DOHH2 (cell line): ENCODE measurements around the gene SLC22A15.

Experiments used
- H3F3A ChIP-seq: fragments of 200-600 bp; sonication (generic), shearing (Covaris generic); 2 replicates; pipeline ENCODE4 v1.6.0; 2016; ENCODE audit warnings: antibody characterized with exemption, mild to moderate bottlenecking; ENCODE audit not compliant: control insufficient read depth, insufficient read depth
- H3K27ac ChIP-seq: fragments of 200-600 bp; sonication (generic); 2 replicates; pipeline ENCODE4 v1.5.1; 2014; ENCODE audit warnings: low read depth, mild to moderate bottlenecking, low read length, moderate library complexity
- H3K27me3 ChIP-seq: fragments of 200-600 bp; sonication (generic); 2 replicates; pipeline ENCODE4 v1.6.1; 2014; ENCODE audit warnings: mild to moderate bottlenecking, low read length, mixed read lengths; ENCODE audit not compliant: control insufficient read depth
- H3K36me3 ChIP-seq: fragments of 200-600 bp; sonication (generic); 2 replicates; pipeline ENCODE4 v1.6.1; 2014; ENCODE audit warnings: mild to moderate bottlenecking, low read length, moderate library complexity, mixed read lengths; ENCODE audit not compliant: control insufficient read depth
- H3K4me1 ChIP-seq: fragments of 200-600 bp; sonication (generic); 2 replicates; pipeline ENCODE4 v1.6.1; 2014; ENCODE audit warnings: mild to moderate bottlenecking, low read length, mixed read lengths; ENCODE audit not compliant: control insufficient read depth
- H3K4me2 ChIP-seq: fragments of 200-600 bp; sonication (generic); 2 replicates; pipeline ENCODE4 v1.6.0; 2014; ENCODE audit warnings: mild to moderate bottlenecking, low read length, moderate library complexity
- H3K4me3 ChIP-seq: fragments of 200-600 bp; sonication (generic); 2 replicates; pipeline ENCODE4 v1.5.1; 2014; ENCODE audit warnings: mild to moderate bottlenecking, low read length, mixed read lengths
- H3K79me2 ChIP-seq: fragments of 200-600 bp; sonication (generic); 2 replicates; pipeline ENCODE4 v1.6.1; 2014; ENCODE audit warnings: mild to moderate bottlenecking, low read length, mixed read lengths; ENCODE audit not compliant: control insufficient read depth
- H3K9me2 ChIP-seq: fragments of 200-600 bp; sonication (generic); replicated peaks from 2 replicates; pipeline ENCODE4 v1.6.1; 2014; ENCODE audit warnings: mild to moderate bottlenecking, low read length, mixed read lengths; ENCODE audit not compliant: control insufficient read depth
- H3K9me3 ChIP-seq: fragments of 200-600 bp; sonication (generic); 2 replicates; pipeline ENCODE4 v1.6.1; 2014; ENCODE audit warnings: antibody characterized with exemption, low read length, mixed read lengths; ENCODE audit not compliant: control insufficient read depth, insufficient read depth
- H4K20me1 ChIP-seq: fragments of 200-600 bp; sonication (generic); 2 replicates; pipeline ENCODE4 v1.6.0; 2014; ENCODE audit warnings: low read depth, mild to moderate bottlenecking, antibody characterized with exemption, low read length, moderate library complexity; ENCODE audit not compliant: control insufficient read depth, insufficient read depth
- CTCF ChIP-seq: fragments of 200-600 bp; sonication (generic); IDR thresholded peaks from one replicate; pipeline ENCODE4 v1.5.1; 2014; ENCODE audit warnings: antibody characterized with exemption, mild to moderate bottlenecking, low read depth, low read length; ENCODE audit not compliant: poor library complexity, severe bottlenecking
- EZH2phosphoT487 ChIP-seq: fragments of 200-600 bp; sonication (generic); IDR thresholded peaks from 2 replicates; pipeline ENCODE4 v1.6.1; 2017; ENCODE audit warnings: borderline replicate concordance, mild to moderate bottlenecking, antibody characterized with exemption, low read length, moderate library complexity, mixed read lengths

SLC22A15 gene

GRCh38 chr1:116115476-116116439 lies 139.4 kb downstream of the SLC22A15 start:
- no peak overlapping the region for H3K4me3 ChIP-seq
- no peaks in the 10 kb centered on the region for H3K9me3 ChIP-seq
- no peaks in the 10 kb centered on the region for H3K79me2 ChIP-seq
- H3K4me1 ChIP-seq, result peaks cover 8% of the 10 kb centered on the region; the same call in 1 of the 2 replicates
- no peak overlapping the region for H3K27ac ChIP-seq
- no peaks in the 10 kb centered on the region for H3K9me2 ChIP-seq
- H3K36me3 ChIP-seq, result no peaks in the 10 kb centered on the region
- TF ChIP-seq CTCF (no peak), EZH2phosphoT487 (no peak)
- H3F3A ChIP-seq, result no peaks in the 10 kb centered on the region
- peaks cover 3% of the 10 kb centered on the region; the same call in 1 of the 2 replicates for H3K27me3 ChIP-seq
- H4K20me1 ChIP-seq, result no peaks in the 10 kb centered on the region
- no peak overlapping the region for H3K4me2 ChIP-seq

GRCh38 chr1:116118471-116118870 lies 142.2 kb downstream of the SLC22A15 start:
- no peaks in the 10 kb centered on the region for H3K9me2 ChIP-seq
- H3F3A ChIP-seq, result no peaks in the 10 kb centered on the region
- no peaks in the 10 kb centered on the region for H3K79me2 ChIP-seq
- H3K27ac ChIP-seq, result no peak overlapping the region
- no peaks in the 10 kb centered on the region for H4K20me1 ChIP-seq
- H3K4me3 ChIP-seq, result no peak overlapping the region
- H3K4me1 ChIP-seq, result no peaks in the 10 kb centered on the region
- H3K4me2 ChIP-seq, result no peak overlapping the region
- H3K27me3 ChIP-seq, result peaks cover 10% of the 10 kb centered on the region
- H3K9me3 ChIP-seq, result no peaks in the 10 kb centered on the region
- H3K36me3 ChIP-seq, result no peaks in the 10 kb centered on the region
- TF ChIP-seq EZH2phosphoT487 (no peak), CTCF (no peak)
